Mesendoderm (in vitro differentiated cells): ENCODE data around the gene MICAL2. TPM values are rescaled to one million over a fixed set of nuclear protein-coding genes. Genes with fewer than 3 reads are reported as not detected.

Source experiments
- DNase-seq: peaks from one replicate; pipeline ENCODE4 v3.0.0; 2013
- H2AK5ac ChIP-seq: 2 replicates; pipeline ENCODE4 v1.6.1; 2013; ENCODE audit warnings: low read length, inconsistent platforms
- H2BK120ac ChIP-seq: 2 replicates; pipeline ENCODE4 v1.6.1; 2013; ENCODE audit warnings: low read depth, mild to moderate bottlenecking, low read length, moderate library complexity, mixed read lengths
- H2BK15ac ChIP-seq: replicated peaks from 2 replicates; pipeline ENCODE4 v1.6.1; 2013; ENCODE audit warnings: low read depth, mild to moderate bottlenecking, moderate library complexity
- H2BK5ac ChIP-seq: 2 replicates; pipeline ENCODE4 v1.6.1; 2013; ENCODE audit warnings: low read length, inconsistent platforms
- H3K18ac ChIP-seq: 2 replicates; pipeline ENCODE4 v1.6.1; 2013; ENCODE audit warnings: mild to moderate bottlenecking, low read length, mixed read lengths
- H3K23ac ChIP-seq: one replicate; pipeline ENCODE4 v1.6.1; 2013; ENCODE audit warnings: low read length
- H3K27ac ChIP-seq: 2 replicates; pipeline ENCODE4 v1.5.1; 2013; ENCODE audit warnings: low read depth, mild to moderate bottlenecking, inconsistent platforms, low read length, moderate library complexity
- H3K27me3 ChIP-seq: 2 replicates; pipeline ENCODE4 v1.6.1; 2013; ENCODE audit warnings: low read length, control low read depth, mild to moderate bottlenecking, inconsistent platforms; ENCODE audit not compliant: insufficient read depth, poor library complexity
- H3K36me3 ChIP-seq: 2 replicates; pipeline ENCODE4 v1.6.1; 2013; ENCODE audit warnings: low read length, inconsistent platforms; ENCODE audit not compliant: control insufficient read depth, insufficient read depth
- H3K4ac ChIP-seq: one replicate; pipeline ENCODE4 v1.6.1; 2013; ENCODE audit warnings: low read depth, mild to moderate bottlenecking, low read length, moderate library complexity
- H3K4me1 ChIP-seq: 2 replicates; pipeline ENCODE4 v1.6.1; 2013; ENCODE audit warnings: low read depth, low read length, inconsistent platforms; ENCODE audit not compliant: control insufficient read depth
- H3K4me2 ChIP-seq: 2 replicates; pipeline ENCODE4 v1.6.1; 2013; ENCODE audit warnings: low read length
- H3K4me3 ChIP-seq: 2 replicates; pipeline ENCODE4 v1.5.1; 2013; ENCODE audit warnings: mild to moderate bottlenecking, low read length
- H3K56ac ChIP-seq: one replicate; pipeline ENCODE4 v1.6.1; 2013; ENCODE audit warnings: low read length
- H3K79me1 ChIP-seq: 2 replicates; pipeline ENCODE4 v1.6.1; 2013; ENCODE audit warnings: low read length, inconsistent platforms
- H3K79me2 ChIP-seq: 2 replicates; pipeline ENCODE4 v1.6.1; 2013; ENCODE audit warnings: mild to moderate bottlenecking, low read length; ENCODE audit not compliant: control insufficient read depth, insufficient read depth
- H3K9ac ChIP-seq: 2 replicates; pipeline ENCODE4 v1.6.1; 2013; ENCODE audit warnings: low read length, inconsistent platforms
- H4K5ac ChIP-seq: one replicate; pipeline ENCODE4 v1.6.1; 2013; ENCODE audit warnings: low read length
- H4K8ac ChIP-seq: one replicate; pipeline ENCODE4 v1.6.1; 2013; ENCODE audit warnings: low read depth, mild to moderate bottlenecking, control low read depth, low read length, moderate library complexity
- WGBS: extraction: QIAGEN DNeasy Blood & Tissue Kit; methylation state at CpG from one replicate; pipeline ENCODE4 v1.1.7; 2013; ENCODE audit warnings: low lambda C conversion rate, missing lambda C conversion rate; ENCODE audit not compliant: insufficient coverage; ENCODE audit errors: extremely low coverage; 5-methylcytosine and 5-hydroxymethylcytosine counted together
- polyA plus RNA-seq, 2 experiments: library from polyadenylated mRNA; stranded (reverse); fragments of 200-250 nt; gene quantifications; one replicate each; pipeline ENCODE4 v1.2.3, GENCODE V29; 2013

The MICAL2 gene, protein sequence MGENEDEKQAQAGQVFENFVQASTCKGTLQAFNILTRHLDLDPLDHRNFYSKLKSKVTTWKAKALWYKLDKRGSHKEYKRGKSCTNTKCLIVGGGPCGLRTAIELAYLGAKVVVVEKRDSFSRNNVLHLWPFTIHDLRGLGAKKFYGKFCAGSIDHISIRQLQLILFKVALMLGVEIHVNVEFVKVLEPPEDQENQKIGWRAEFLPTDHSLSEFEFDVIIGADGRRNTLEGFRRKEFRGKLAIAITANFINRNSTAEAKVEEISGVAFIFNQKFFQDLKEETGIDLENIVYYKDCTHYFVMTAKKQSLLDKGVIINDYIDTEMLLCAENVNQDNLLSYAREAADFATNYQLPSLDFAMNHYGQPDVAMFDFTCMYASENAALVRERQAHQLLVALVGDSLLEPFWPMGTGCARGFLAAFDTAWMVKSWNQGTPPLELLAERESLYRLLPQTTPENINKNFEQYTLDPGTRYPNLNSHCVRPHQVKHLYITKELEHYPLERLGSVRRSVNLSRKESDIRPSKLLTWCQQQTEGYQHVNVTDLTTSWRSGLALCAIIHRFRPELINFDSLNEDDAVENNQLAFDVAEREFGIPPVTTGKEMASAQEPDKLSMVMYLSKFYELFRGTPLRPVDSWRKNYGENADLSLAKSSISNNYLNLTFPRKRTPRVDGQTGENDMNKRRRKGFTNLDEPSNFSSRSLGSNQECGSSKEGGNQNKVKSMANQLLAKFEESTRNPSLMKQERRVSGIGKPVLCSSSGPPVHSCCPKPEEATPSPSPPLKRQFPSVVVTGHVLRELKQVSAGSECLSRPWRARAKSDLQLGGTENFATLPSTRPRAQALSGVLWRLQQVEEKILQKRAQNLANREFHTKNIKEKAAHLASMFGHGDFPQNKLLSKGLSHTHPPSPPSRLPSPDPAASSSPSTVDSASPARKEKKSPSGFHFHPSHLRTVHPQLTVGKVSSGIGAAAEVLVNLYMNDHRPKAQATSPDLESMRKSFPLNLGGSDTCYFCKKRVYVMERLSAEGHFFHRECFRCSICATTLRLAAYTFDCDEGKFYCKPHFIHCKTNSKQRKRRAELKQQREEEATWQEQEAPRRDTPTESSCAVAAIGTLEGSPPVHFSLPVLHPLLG
- 6.5 TPM for polyA plus RNA-seq (2013, experiment 1 of 2)
- polyA plus RNA-seq (2013, experiment 2 of 2), result 7.2 TPM

DNA sequence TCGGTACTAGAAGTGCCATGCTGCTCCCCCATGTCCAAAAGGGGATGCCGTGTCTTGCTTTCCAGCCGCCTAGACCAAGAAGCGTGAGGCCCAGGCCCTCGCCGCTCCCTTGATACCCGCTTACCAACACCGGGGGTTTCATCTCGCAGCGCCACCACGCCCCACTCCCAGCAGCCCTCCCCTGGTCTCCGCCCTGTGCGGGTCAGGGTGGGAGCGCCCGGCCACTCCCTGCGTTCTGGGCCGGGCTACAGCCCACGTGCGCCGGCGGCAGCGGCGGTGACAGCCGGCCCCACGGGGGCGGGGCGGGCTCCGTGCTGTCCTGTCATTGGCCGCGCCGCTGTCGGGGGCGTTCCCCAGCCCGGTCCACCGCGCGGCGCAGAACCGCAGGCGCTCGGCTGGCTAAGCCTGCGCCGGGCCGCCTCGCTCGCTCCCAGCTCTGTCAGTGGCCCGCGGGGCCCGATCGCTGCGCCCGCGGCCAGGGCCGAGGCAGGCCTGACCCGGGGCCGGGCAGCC, at the start of gene MICAL2:
Gene MICAL2 (plus strand): TSS at position 390 of the 513 bp plus-strand sequence. CDS start 51,566 bp downstream, outside the sequence.
- peak within 1 kb of the TSS; percentile 95 for H3K4me2 ChIP-seq
- WGBS, result no CpG with 5 or more reads among the region's 56 CpGs
- no peaks in the 10 kb centered on the region for H3K79me2 ChIP-seq
- H3K18ac ChIP-seq, result no peak within 1 kb of the TSS
- peak within 1 kb of the TSS; percentile 61 for H3K4me3 ChIP-seq
- H2BK5ac ChIP-seq, result no peak within 1 kb of the TSS
- H2BK15ac ChIP-seq, result no peak within 1 kb of the TSS
- H2BK120ac ChIP-seq, result no peak within 1 kb of the TSS
- H3K23ac ChIP-seq, result no peak within 1 kb of the TSS
- no peak within 1 kb of the TSS for H4K8ac ChIP-seq
- H2AK5ac ChIP-seq, result no peak within 1 kb of the TSS
- H3K27ac ChIP-seq, result no peak within 1 kb of the TSS
- H3K56ac ChIP-seq, result peak within 1 kb of the TSS; percentile 84
- peak; percentile 90 for DNase-seq
- H3K4me1 ChIP-seq, result peaks cover 4% of the 10 kb centered on the region
- H3K4ac ChIP-seq, result no peak within 1 kb of the TSS
- no peak within 1 kb of the TSS for H4K5ac ChIP-seq
- H3K79me1 ChIP-seq, result no peaks in the 10 kb centered on the region
- H3K27me3 ChIP-seq, result no peaks in the 10 kb centered on the region
- H3K36me3 ChIP-seq, result no peaks in the 10 kb centered on the region
- peak within 1 kb of the TSS; percentile 68 for H3K9ac ChIP-seq

DNA sequence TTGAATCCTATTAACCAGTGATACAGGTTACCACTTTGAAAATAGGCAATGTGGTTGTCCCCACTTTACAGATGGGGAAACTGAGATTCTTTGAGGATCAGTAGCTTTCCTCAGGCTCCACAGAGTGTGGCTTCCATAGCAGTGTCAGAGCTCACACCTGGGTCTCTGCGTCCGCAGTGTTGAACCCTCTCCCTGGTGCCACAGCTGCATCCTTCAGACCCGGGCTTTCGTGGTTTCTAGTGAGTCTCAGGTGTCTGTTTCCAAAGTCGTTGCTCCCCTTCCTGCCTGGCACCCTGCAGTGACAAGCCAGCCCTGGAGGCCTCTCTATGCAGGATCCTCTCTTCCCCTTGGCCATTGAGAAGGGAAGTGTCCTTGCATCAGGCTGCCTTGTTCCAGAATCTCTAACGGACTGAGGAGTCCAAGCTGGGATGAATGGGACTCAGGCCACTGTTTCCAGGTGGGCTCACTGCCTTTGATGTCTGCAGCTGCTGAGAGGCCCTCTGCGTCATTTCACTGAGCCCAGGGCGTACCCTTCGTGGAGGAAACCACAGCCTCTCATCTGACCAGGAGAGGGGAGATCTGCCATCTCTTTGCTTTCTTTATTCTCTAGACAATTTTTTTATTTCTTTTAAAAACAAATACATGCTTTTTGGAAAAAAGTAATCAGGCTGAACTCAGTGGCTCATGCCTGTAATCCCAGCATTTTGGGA, 48.4 kb upstream of the MICAL2 start:
- Histone ChIP-seq H3K56ac (no peak overlapping the region), H3K4me2 (no peak overlapping the region), H3K27me3 (no peaks in the 10 kb centered on the region), H3K4me1 (peaks cover under 1% of the 10 kb centered on the region), H2BK5ac (no peak overlapping the region), H3K4ac (no peak overlapping the region), H3K18ac (no peak overlapping the region), H4K5ac (no peak overlapping the region), H3K79me1 (no peaks in the 10 kb centered on the region), H3K27ac (no peak overlapping the region), H2AK5ac (no peak overlapping the region), H3K23ac (no peak overlapping the region), H4K8ac (no peak overlapping the region), H3K79me2 (no peaks in the 10 kb centered on the region), H2BK15ac (no peak overlapping the region), H3K4me3 (no peak overlapping the region), H2BK120ac (no peak overlapping the region), H3K9ac (no peak overlapping the region), H3K36me3 (no peaks in the 10 kb centered on the region)
- no CpG with 5 or more reads among the region's 9 CpGs for WGBS
- no peak for DNase-seq

DNA sequence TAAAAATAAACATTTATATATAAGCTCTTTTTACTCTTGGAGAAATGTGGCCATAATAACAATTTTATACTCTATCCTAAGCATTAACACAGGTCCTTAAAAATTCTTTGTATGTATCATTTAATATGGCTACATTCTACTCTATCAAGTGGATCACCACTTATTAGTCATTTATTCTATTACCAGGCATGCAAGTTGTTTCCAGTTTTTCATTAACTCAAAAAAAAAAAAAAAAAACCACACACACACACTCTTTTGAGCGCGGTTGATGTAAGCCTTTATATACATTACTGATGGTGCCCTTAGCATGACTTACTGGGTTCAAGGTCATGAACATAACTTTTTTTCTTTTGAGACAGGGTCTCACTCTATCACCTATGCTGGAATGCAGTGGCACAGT, 47.1 kb upstream of the MICAL2 start:
- Histone ChIP-seq H4K5ac (no peak overlapping the region), H3K79me2 (no peaks in the 10 kb centered on the region), H3K9ac (no peak overlapping the region), H3K27ac (no peak overlapping the region), H4K8ac (no peak overlapping the region), H2BK120ac (no peak overlapping the region), H2AK5ac (no peak overlapping the region), H3K4me1 (peaks cover 8% of the 10 kb centered on the region), H3K4ac (no peak overlapping the region), H2BK5ac (no peak overlapping the region), H2BK15ac (no peak overlapping the region), H3K4me2 (no peak overlapping the region), H3K56ac (no peak overlapping the region), H3K18ac (no peak overlapping the region), H3K4me3 (no peak overlapping the region), H3K23ac (no peak overlapping the region), H3K79me1 (no peaks in the 10 kb centered on the region), H3K36me3 (no peaks in the 10 kb centered on the region), H3K27me3 (no peaks in the 10 kb centered on the region)
- no peak for DNase-seq
- no CpG with 5 or more reads among the region's 2 CpGs for WGBS

DNA sequence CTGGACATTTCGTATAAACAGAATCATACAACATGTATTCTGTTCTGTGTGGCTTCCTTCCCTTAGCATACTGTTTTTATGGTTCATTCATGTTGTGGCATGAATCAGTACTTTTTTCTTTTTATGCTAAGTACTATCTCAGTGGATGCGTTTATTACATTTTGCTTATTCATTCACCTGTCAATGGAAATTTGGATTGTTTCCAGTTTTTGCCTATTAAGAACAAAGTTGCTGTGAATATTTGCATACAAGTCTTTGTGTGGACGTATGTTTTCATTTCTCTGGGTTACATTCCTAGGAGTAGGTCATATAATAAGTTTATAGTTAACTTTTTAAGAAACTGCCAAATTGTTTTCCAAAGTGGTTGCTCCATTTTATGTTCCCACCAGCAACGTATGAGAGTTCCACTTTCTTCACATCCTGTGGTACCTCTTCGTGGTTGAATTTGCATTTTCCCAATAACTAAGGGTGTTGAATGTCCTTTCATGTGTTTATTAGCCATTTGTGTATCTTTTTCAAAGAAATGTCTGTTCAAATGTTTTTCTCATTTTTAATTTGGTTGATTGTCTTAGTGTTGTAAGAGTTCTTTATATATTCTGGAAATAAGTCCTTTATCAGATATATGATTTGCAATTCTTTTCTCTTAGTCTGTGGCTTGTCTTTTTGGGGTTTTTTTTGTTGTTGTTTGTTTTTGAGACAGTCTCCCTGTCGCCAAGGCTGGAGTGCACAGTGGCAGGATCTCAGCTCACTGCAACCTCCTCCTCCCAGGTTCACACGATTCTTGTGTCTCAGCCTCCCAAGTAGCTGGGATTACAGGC, 46.0 kb upstream of the MICAL2 start:
- H2BK5ac ChIP-seq, result no peak overlapping the region
- no peak overlapping the region for H3K56ac ChIP-seq
- no peaks in the 10 kb centered on the region for H3K36me3 ChIP-seq
- no peak overlapping the region for H3K27ac ChIP-seq
- H3K4ac ChIP-seq, result no peak overlapping the region
- no peak overlapping the region for H4K8ac ChIP-seq
- H2BK120ac ChIP-seq, result no peak overlapping the region
- H3K23ac ChIP-seq, result no peak overlapping the region
- WGBS, result no CpG with 5 or more reads among the region's 7 CpGs
- no peaks in the 10 kb centered on the region for H3K79me1 ChIP-seq
- H3K79me2 ChIP-seq, result no peaks in the 10 kb centered on the region
- no peaks in the 10 kb centered on the region for H3K27me3 ChIP-seq
- H4K5ac ChIP-seq, result no peak overlapping the region
- H3K4me2 ChIP-seq, result no peak overlapping the region
- H3K4me1 ChIP-seq, result peaks cover 8% of the 10 kb centered on the region
- no peak overlapping the region for H2BK15ac ChIP-seq
- no peak overlapping the region for H2AK5ac ChIP-seq
- no peak overlapping the region for H3K4me3 ChIP-seq
- no peak for DNase-seq
- H3K9ac ChIP-seq, result no peak overlapping the region
- H3K18ac ChIP-seq, result no peak overlapping the region

DNA sequence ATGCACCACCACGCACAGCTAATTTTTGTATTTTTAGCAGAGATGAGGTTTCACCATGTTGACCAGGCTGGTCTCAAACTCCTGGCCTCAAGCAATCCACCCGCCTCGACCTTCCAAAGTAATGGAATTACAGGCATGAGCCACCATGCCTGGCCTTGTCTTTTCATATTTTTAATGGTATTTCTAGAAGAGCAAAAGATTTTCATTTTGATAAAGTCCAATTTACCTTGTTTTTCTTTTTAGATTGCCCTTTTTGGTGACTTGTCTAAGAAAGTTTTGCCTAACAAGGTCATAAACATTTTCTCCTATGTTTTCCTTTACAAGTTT, 45.5 kb upstream of the MICAL2 start:
- Histone ChIP-seq H2BK15ac (no peak overlapping the region), H3K27ac (no peak overlapping the region), H3K18ac (no peak overlapping the region), H2BK5ac (no peak overlapping the region), H3K4ac (no peak overlapping the region), H3K27me3 (no peaks in the 10 kb centered on the region), H3K9ac (no peak overlapping the region), H3K56ac (no peak overlapping the region), H2BK120ac (no peak overlapping the region), H3K23ac (no peak overlapping the region), H2AK5ac (no peak overlapping the region), H3K36me3 (no peaks in the 10 kb centered on the region), H4K8ac (no peak overlapping the region), H4K5ac (no peak overlapping the region), H3K4me1 (peaks cover 8% of the 10 kb centered on the region), H3K4me3 (no peak overlapping the region), H3K4me2 (no peak overlapping the region), H3K79me1 (no peaks in the 10 kb centered on the region), H3K79me2 (no peaks in the 10 kb centered on the region)
- no peak for DNase-seq
- no CpG with 5 or more reads among the region's 3 CpGs for WGBS
